T47D (cell line): ENCODE results near the gene RPP14.

ENCODE experiments used
- DNase-seq, 2 experiments: peaks; one replicate each; pipeline versions ENCODE4 v3.0.0 to v3.0.0-alpha.2; 2011 to 2012; ENCODE audit warnings: low read depth in 1 of 2, low spot score in 1 of 2
- JUND ChIP-seq: IDR thresholded peaks from 2 replicates; pipeline ENCODE4 v1.6.1; 2012; ENCODE audit warnings: low read depth
- in situ Hi-C: cut with HindIII; loops from 2 replicates; pipeline ENCODE4 v1.10.0; 2016; ENCODE audit warnings: low sequenced_read_pairs, low pct_unique_long_range_greater_than_20kb

RPP14 gene

DNA sequence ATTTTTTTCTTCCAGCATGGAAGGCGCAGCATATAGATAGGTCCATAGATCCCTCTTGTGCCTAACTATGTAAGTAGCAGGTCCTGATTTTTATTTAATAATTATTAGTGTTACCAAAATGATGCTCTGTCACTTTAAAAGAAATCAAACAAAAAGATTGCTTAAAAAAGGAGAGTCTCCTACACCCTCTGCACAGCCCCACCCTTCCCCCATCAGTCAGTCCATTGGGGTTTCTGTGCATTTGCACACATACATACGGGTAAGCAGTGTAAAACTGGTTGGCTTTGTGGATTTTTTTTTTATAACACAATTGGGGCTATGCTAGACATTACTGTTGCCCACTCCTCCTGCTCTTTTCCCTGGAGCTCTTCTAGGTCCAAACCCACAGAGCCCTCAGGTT, 7.0 kb upstream of the RPP14 start:
- in situ Hi-C loops: no loop called here
- no peak for DNase-seq
- no peak for TF ChIP-seq JUND

DNA sequence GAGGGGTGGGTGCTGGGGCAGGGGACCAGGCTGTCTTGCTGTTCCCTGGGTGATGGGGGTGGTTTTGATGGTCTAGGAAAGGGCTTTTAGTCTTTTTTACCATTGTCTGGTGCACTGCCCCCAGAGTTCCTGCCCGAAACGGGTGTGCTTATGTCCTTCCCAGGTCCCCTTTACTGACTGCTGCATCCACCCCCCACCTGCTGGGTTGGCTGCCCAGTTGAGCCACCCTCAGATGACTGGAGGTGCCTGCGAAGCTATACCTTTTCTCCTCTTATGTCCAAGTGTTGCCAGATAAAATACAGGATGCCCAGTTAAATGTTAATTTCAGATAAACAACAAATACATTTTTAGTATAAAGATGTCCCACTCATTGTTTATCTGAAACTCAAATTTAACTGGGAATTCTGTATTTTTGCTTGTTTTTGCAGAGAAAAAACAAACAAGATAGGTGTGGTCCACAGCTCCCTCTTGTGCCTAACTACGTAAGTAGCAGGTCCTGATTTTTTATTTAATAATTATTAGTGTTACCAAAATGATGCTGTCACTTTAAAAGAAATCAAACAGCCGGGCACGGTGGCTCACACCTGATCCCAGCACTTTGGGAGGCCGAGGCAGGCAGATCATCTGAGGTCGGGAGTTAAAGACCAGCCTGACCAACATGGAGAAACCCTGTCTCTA, 6.1 kb upstream of the RPP14 start:
- in situ Hi-C loops: no loop called here
- DNase-seq: no peak
- no peak for TF ChIP-seq JUND

DNA sequence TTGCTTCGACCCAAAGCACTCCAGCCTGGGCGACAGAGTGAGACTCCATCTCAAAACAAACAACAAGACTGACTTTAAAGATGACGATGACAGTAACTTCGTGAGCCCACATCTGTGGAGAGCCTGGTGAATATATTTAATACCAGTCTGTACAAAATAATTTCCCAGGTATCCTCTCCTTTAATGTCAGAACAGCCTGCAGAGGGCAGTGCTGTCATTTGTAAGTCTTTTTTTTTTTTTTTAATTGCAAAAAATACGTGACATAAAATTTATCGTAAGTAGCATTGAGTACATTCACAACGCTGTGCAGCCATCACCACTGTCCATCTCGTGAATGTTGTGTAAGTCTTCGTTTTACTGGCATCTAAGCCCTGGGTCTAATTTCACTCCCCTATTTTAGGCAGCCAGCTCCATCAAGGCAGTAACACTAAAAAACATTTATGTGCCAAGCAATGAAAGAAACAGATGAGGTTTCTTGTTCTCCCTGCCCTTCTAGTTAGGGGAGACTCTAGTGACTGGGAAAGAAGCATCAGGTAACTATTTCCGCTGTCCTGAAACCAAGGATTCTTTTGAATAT, 1.7 kb downstream of the RPP14 start:
- TF ChIP-seq JUND: no peak
- DNase-seq: peak in 1 of 2 experiments; percentile 57
- in situ Hi-C loops: no loop called here

DNA sequence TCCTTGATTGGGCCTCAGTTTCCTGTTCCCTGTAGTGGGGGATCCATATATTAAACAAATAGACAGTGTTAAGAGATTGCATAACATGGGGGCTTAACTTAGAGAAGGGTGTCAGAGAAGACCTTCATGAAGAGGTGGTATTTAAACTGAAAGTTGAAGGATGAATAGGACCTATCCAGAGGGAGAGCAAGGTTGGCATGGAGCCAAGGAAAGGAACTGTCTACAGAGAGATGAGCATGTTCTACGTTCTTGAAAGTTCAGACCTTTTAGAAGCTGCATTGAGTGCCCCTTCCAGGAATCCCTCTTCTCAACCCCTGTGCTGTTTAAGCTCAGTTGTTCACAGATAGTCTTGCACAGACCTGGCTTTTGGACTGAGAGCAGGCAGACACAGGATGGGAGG, 2.7 kb downstream of the RPP14 start:
- in situ Hi-C loops: no loop called here
- no peak for DNase-seq
- TF ChIP-seq JUND: no peak

- TF ChIP-seq JUND: no peak
- in situ Hi-C loops: no loop called here
Measured at GRCh38 chr3:58317811-58318210, 11.8 kb downstream of the RPP14 start.

GRCh38 chr3:58321791-58322190, 15.7 kb downstream of the RPP14 start:
- in situ Hi-C loops: no loop called here
- DNase-seq: no peak

More at GRCh38 chr3:58317811-58318210, 11.8 kb downstream of the RPP14 start:
- no peak for DNase-seq

GRCh38 chr3:58322793-58323192, 16.7 kb downstream of the RPP14 start:
- in situ Hi-C loops: no loop called here
- DNase-seq: no peak
- no peak for TF ChIP-seq JUND

More at GRCh38 chr3:58321791-58322190, 15.7 kb downstream of the RPP14 start:
- no peak for TF ChIP-seq JUND

GRCh38 chr3:58323529-58324390, 17.7 kb downstream of the RPP14 start:
- in situ Hi-C loops: no loop called here
- no peak for TF ChIP-seq JUND
- no peak for DNase-seq

DNA sequence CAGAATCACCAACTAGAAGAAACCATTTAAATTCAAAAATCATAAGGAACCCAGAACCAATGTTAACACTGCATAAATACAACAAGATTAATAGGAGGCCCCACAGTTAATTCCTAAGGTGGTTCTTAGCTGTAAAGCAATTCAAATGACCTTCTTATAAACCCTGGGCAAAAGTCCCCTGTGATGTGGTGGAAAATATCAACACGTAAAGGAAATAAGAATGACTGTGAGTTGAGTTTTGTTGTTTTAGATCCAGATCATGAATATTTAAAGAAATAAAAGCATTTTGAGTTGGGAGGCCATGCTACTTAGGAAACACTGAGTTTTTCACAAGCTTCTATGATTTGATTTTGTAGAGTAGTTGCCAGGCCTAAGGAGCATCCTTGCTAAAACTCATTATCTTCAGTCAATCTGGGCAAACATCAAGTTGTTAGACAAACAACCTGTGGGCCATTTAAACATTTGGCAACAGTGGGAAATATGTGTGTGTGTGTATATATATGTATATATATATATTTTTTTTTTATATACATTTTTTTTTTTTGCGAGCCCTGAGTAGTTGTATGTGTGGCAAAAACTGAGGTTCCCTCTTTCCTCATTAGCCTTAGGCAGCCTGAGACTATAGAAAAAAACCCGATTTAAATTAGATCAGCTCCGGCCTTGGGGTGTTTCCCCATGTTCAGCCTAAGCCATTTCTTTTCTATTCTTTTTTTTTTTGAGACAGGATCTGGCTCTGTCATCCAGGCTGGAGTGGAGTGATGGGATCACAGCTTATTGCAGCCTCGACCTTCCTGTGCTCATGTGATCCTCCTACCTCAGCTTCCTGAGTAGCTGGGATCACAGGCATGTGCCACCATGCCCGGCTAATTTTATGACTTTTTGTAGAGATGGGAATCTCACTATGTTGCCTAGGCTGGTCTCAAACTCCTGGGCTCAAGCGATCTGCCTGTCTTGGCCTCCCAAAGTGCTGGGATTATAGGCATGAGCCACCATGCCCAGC, 18.6 kb downstream of the RPP14 start:
- TF ChIP-seq JUND: no peak
- in situ Hi-C loops: no loop called here
- DNase-seq: peak in 1 of 2 experiments; percentile 86

DNA sequence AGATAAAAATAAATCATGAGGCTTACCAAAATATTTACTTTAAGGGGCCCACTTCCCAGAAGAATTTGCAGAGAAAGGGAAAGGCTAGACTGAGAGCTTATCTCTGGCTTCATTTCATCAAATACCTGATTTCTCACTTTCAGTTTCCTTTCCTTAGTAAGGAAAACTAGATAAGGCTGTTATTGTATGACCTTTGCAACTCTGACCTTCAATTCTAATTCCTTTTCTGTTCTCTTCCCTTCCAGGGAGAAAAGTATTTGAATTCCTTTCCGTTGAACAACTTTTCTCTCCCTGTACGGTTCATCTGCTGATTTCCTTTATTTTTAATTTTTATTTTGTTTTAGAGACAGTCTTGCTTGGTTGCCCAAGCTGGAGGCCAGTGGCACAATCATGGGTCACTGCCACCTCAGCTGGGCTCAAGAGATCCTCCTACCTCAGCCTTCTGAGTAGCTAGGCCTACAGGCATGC, 19.5 kb downstream of the RPP14 start:
- no peak for DNase-seq
- in situ Hi-C loops: no loop called here
- no peak for TF ChIP-seq JUND

- in situ Hi-C loops: no loop called here
Measured at GRCh38 chr3:58326267-58326900, 20.3 kb downstream of the RPP14 start.

More at GRCh38 chr3:58326267-58326900, 20.3 kb downstream of the RPP14 start:
- TF ChIP-seq JUND: no peak
- peak in 1 of 2 experiments; percentile 70 for DNase-seq
